K562 (cell line): ENCODE data around the gene WWTR1. TPM values are rescaled to one million over a fixed set of nuclear protein-coding genes. Genes with fewer than 3 reads are reported as not detected.

Experiments
- ATAC-seq: fragments of 200-7000 bp; cut with Tn5 transposase; 3 replicates; pipeline ENCODE4 v1.9.1; 2020; ENCODE audit warnings: moderate library complexity
- BruUV-seq: library from RNA; stranded (reverse); fragments of 400-500 nt; replicated peaks from 2 replicates; lab custom pipeline; 2021; lab: Mats Ljungman, UMichigan
- CTCF ChIA-PET: fragments of 300-600 bp; formaldehyde crosslinking; extraction: SDS; loops from one replicate; lab custom pipeline; 2021; ENCODE audit warnings: low intra/inter-chr PET ratio; lab: Yijun Ruan, JAX
- POLR2A ChIA-PET: fragments of 300-600, 350-650 bp; sonication (Branson Sonifier 250); formaldehyde crosslinking; extraction: SDS; loops from one replicate; lab custom pipeline; 2021; ENCODE audit warnings: antibody characterized with exemption, inconsistent platforms; lab: Yijun Ruan, JAX
- DNase-seq, 4 experiments: peaks; one replicate each; pipeline versions ENCODE4 v3.0.0 to v3.0.0-alpha.2; 2011 to 2018; ENCODE audit warnings: low spot score in 3 of 4, mixed read lengths in 3 of 4; ENCODE audit errors: extremely low read depth in 1 of 4
- FAIRE-seq: peaks from 2 replicates; lab custom pipeline; 2011; peaks lifted over from hg19 to GRCh38; lab: Jason Lieb, UNC
- H2AFZ ChIP-seq: 2 replicates; pipeline ENCODE4 v1.6.0; 2011; ENCODE audit warnings: low read depth, low read length, control low read depth, inconsistent platforms
- H3K27ac ChIP-seq: fragments of 200-600 bp; 3 replicates; pipeline ENCODE4 v1.8.0; 2011; ENCODE audit warnings: low read depth, mild to moderate bottlenecking, control low read depth, inconsistent platforms, low read length, moderate library complexity, mixed read lengths; ENCODE audit errors: extremely low read depth
- H3K27me3 ChIP-seq, 2 experiments: fragments of 300-600 bp in 1 of 2; 2 replicates in 1 of 2; 3 replicates in 1 of 2; pipeline versions ENCODE4 v1.6.0 to v1.8.0; 2011; ENCODE audit warnings: inconsistent platforms in 2 of 2, low read length in 2 of 2, mild to moderate bottlenecking in 1 of 2, mixed read lengths in 1 of 2, moderate library complexity in 1 of 2; ENCODE audit not compliant: control insufficient read depth in 2 of 2, insufficient read depth in 2 of 2
- H3K36me3 ChIP-seq: fragments of 300-600 bp; 3 replicates; pipeline ENCODE4 v1.8.0; 2011; ENCODE audit warnings: mild to moderate bottlenecking, low read length, inconsistent platforms; ENCODE audit not compliant: control insufficient read depth, insufficient read depth
- H3K4me1 ChIP-seq, 2 experiments: fragments of 200-600 bp in 1 of 2; replicated peaks in 1 of 2; 2 replicates in 1 of 2; 3 replicates in 1 of 2; pipeline versions ENCODE4 v1.5.1 to v1.8.0; 2011; ENCODE audit warnings: inconsistent platforms in 2 of 2, low read length in 2 of 2, mild to moderate bottlenecking in 1 of 2, mixed read lengths in 1 of 2, moderate library complexity in 1 of 2; ENCODE audit not compliant: control insufficient read depth in 2 of 2, insufficient read depth in 2 of 2
- H3K4me2 ChIP-seq: 2 replicates; pipeline ENCODE4 v1.6.1; 2011; ENCODE audit warnings: low read length, control low read depth, inconsistent platforms, mixed read lengths; ENCODE audit not compliant: insufficient read depth
- H3K4me3 ChIP-seq: fragments of 200-600 bp; sonication (generic), shearing (Covaris generic); 2 replicates; pipeline ENCODE4 v1.5.1; 2016; ENCODE audit warnings: control low read depth, inconsistent platforms
- H3K79me2 ChIP-seq: fragments of 200-600 bp; 3 replicates; pipeline ENCODE4 v1.8.0; 2011; ENCODE audit warnings: low read length, inconsistent platforms; ENCODE audit not compliant: control insufficient read depth, insufficient read depth
- H3K9ac ChIP-seq, 2 experiments: 2 replicates each; pipeline versions ENCODE4 v1.6.0 to v1.6.1; 2011; ENCODE audit warnings: low read depth in 2 of 2, low read length in 2 of 2, control low read depth in 1 of 2, inconsistent platforms in 1 of 2, mild to moderate bottlenecking in 1 of 2, mixed read lengths in 1 of 2; ENCODE audit not compliant: insufficient read depth in 1 of 2
- H3K9me1 ChIP-seq: one replicate; pipeline ENCODE4 v1.6.0; 2011; ENCODE audit warnings: inconsistent platforms, mild to moderate bottlenecking, low read length, moderate library complexity; ENCODE audit not compliant: control insufficient read depth, insufficient read depth
- H3K9me3 ChIP-seq: replicated peaks from 2 replicates; pipeline ENCODE4 v1.5.1; 2011; ENCODE audit warnings: low read depth, low read length, inconsistent platforms; ENCODE audit not compliant: control insufficient read depth, insufficient read depth
- H4K20me1 ChIP-seq: replicated peaks from 2 replicates; pipeline ENCODE4 v1.6.1; 2011; ENCODE audit warnings: low read length, inconsistent platforms, mixed read lengths; ENCODE audit not compliant: control insufficient read depth, insufficient read depth
- CREB3 ChIP-seq: fragments of 450-650 bp; conservative IDR thresholded peaks from 2 replicates; pipeline ENCODE4 v1.6.1; 2016; ENCODE audit warnings: missing genetic modification characterization, low read depth, mild to moderate bottlenecking, missing compliant biosample characterization, moderate library complexity
- E2F4 ChIP-seq: sonication (generic); formaldehyde crosslinking; IDR thresholded peaks from 2 replicates; pipeline ENCODE4 v1.8.0; 2022; ENCODE audit warnings: mild to moderate bottlenecking, low read depth, missing genetic modification reagents
- FOXJ2 ChIP-seq: fragments of 200-800 bp; sonication (Bioruptor generic); IDR thresholded peaks from 2 replicates; pipeline ENCODE4 v1.6.1; 2016; ENCODE audit warnings: missing genetic modification characterization, missing compliant biosample characterization
- MYC ChIP-seq, 2 experiments: fragments of 250-450 bp in 1 of 2; sonication (Bioruptor Pico) in 1 of 2; IDR thresholded peaks; 2 replicates each; pipeline versions ENCODE4 v1.5.1 to v1.6.1; 2012 to 2021; ENCODE audit warnings: low read depth in 2 of 2, borderline replicate concordance in 1 of 2, improper control_type of control experiment in 1 of 2, low read length in 1 of 2, mild to moderate bottlenecking in 1 of 2, moderate library complexity in 1 of 2
- RAD21 ChIP-seq, 2 experiments: fragments of 250-450 bp in 1 of 2; fragments of 450-650 bp in 1 of 2; sonication (Bioruptor Pico) in 1 of 2; formaldehyde crosslinking in 1 of 2; IDR thresholded peaks in 1 of 2; conservative IDR thresholded peaks in 1 of 2; 2 replicates each; pipeline versions ENCODE4 v1.4.0 to v1.8.0; 2020 to 2022; ENCODE audit warnings: mild to moderate bottlenecking in 2 of 2, moderate library complexity in 1 of 2
- TCFL5 ChIP-seq: fragments of 250-450 bp; sonication (Bioruptor Pico); conservative IDR thresholded peaks from 2 replicates; pipeline ENCODE4 v1.6.1; 2021; ENCODE audit warnings: mild to moderate bottlenecking, moderate library complexity, matching md5 sums
- TRIM24 ChIP-seq, 2 experiments: fragments of 450-650 bp; IDR thresholded peaks; 2 replicates each; pipeline ENCODE4 v1.6.1; 2016
- TRIM25 ChIP-seq: fragments of 450-650 bp; IDR thresholded peaks from 2 replicates; pipeline ENCODE4 v1.7.0; 2016; ENCODE audit warnings: borderline replicate concordance
- ZBTB33 ChIP-seq: sonication (generic); formaldehyde crosslinking; IDR thresholded peaks from 2 replicates; pipeline ENCODE4 v1.8.1; 2023; ENCODE audit warnings: mild to moderate bottlenecking, missing genetic modification reagents
- ZNF586 ChIP-seq: fragments of 450-650 bp; formaldehyde crosslinking; conservative IDR thresholded peaks from 2 replicates; pipeline ENCODE4 v1.4.0; 2020; ENCODE audit warnings: mild to moderate bottlenecking, moderate library complexity
- ZNF696 ChIP-seq: fragments of 250-450 bp; sonication (Bioruptor Pico); conservative IDR thresholded peaks from 2 replicates; pipeline ENCODE4 v1.4.0; 2020; ENCODE audit warnings: mild to moderate bottlenecking, moderate library complexity
- WGBS: fragments of 100-300 bp; shearing (Covaris generic); methylation state at CpG from one replicate; pipeline ENCODE4 v1.1.6; 2016; ENCODE audit warnings: low coverage, mixed read lengths; ENCODE audit not compliant: insufficient coverage; ENCODE audit errors: missing lambda C conversion rate; 5-methylcytosine and 5-hydroxymethylcytosine counted together
- in situ Hi-C: fragments of 300-500 bp; cut with MboI; formaldehyde crosslinking; loops from 4 replicates; pipeline ENCODE4 v1.15.0; 2018; ENCODE audit warnings: inconsistent platforms, mixed read lengths
- intact Hi-C: fragments of 100-400 bp; cut with micrococcal nuclease; formaldehyde crosslinking; loops from 2 replicates; pipeline ENCODE4 v1.14.2; 2022
- polyA plus RNA-seq, 8 experiments: library from polyadenylated mRNA; depleted of rRNA in 4 of 8; stranded (reverse) in 5 of 8; unstranded in 3 of 8; fragments of >200 nt; fragmentation: Nextera tagmentation in 2 of 8; fragmentation: Illumina TruSeq in 1 of 8; extraction: Ambion mirVana in 2 of 8; extraction: Trizol in 1 of 8; gene quantifications; 2 replicates each; pipeline versions ENCODE4 v1.2.1 to v1.2.3, GENCODE V29; 2011 to 2014; ENCODE audit warnings: inconsistent platforms in 1 of 8, missing spikeins in 1 of 8
- total RNA-seq, 7 experiments: library from RNA; depleted of rRNA in 6 of 7; stranded (reverse); fragments of >200 nt in 6 of 7; fragmentation: Illumina TruSeq in 2 of 7; extraction: Trizol in 2 of 7; gene quantifications; 2 replicates each; pipeline versions ENCODE4 v1.2.1 to v1.2.3, GENCODE V29; 2011 to 2021; ENCODE audit warnings: low replicate concordance in 1 of 7

Gene WWTR1
- total and polyA plus RNA-seq, 9 of the 15 experiments (the other 6 are each of a cell fraction or from before 2014, with no cell fraction given): 0.04 to 1.5 (median 0.60) TPM

GRCh38 chr3:149610351-149611105 lies 47.3 kb downstream of the WWTR1 start:
- H3K4me1 ChIP-seq: no peaks in the 10 kb centered on the region
- 8% methylated on average over 6 of the region's 6 CpGs for WGBS
- no peak overlapping the region for H3K9ac ChIP-seq
- H4K20me1 ChIP-seq: no peaks in the 10 kb centered on the region
- H3K36me3 ChIP-seq: no peaks in the 10 kb centered on the region
- intact Hi-C loops (no loop called here), in situ Hi-C loops (no loop called here)
- no peak for FAIRE-seq
- no TSS peak for BruUV-seq
- H3K4me3 ChIP-seq: no peak overlapping the region
- H3K79me2 ChIP-seq: no peaks in the 10 kb centered on the region
- ChIA-PET CTCF (no interaction called here), POLR2A (no interaction called here)
- H3K4me2 ChIP-seq: no peak overlapping the region
- no peak overlapping the region for H2AFZ ChIP-seq
- H3K9me1 ChIP-seq: no peaks in the 10 kb centered on the region
- H3K27ac ChIP-seq: no peak overlapping the region
- no peaks in the 10 kb centered on the region for H3K27me3 ChIP-seq
- no peak for DNase-seq
- ATAC-seq: no peak
- no peaks in the 10 kb centered on the region for H3K9me3 ChIP-seq
- no peak for TF ChIP-seq ZBTB33
- no peak for TF ChIP-seq TRIM24 (IDR thresholded peaks at IDR 0.05)
- no peak for TF ChIP-seq E2F4 (CRISPR knock-in tag)
- no peak for TF ChIP-seq FOXJ2
- TF ChIP-seq MYC (IDR thresholded peaks at IDR 0.05; ENCODE audit: low read depth, low read length): no peak
- no peak for TF ChIP-seq MYC (CRISPR knock-in tag; IDR thresholded peaks at IDR 0.05; ENCODE audit: borderline replicate concordance, low read depth)
- TF ChIP-seq TRIM25: no peak
- no peak for TF ChIP-seq ZNF696 (CRISPR knock-in tag)
- TF ChIP-seq CREB3 (tag): no peak
- no peak for TF ChIP-seq RAD21 (CRISPR knock-in tag; conservative IDR thresholded peaks at IDR 0.05 in 1 of 2, IDR thresholded peaks at IDR 0.05 in 1 of 2)
- TF ChIP-seq TCFL5 (CRISPR knock-in tag): no peak
- TF ChIP-seq ZNF586 (CRISPR knock-in tag): no peak
